22Rv1 (cell line): ENCODE results near the gene ALG9.

Source experiments
- ZFX ChIP-seq: fragments of 450-650 bp; IDR thresholded peaks from 2 replicates; pipeline ENCODE4 v1.6.1; 2017; ENCODE audit warnings: antibody characterized with exemption, borderline replicate concordance
- TF ChIP-seq, protein P1 (sequence below): fragments of 450-650 bp; IDR thresholded peaks from 2 replicates; pipeline ENCODE4 v1.5.1; 2017; ENCODE audit warnings: mild to moderate bottlenecking

DNA sequence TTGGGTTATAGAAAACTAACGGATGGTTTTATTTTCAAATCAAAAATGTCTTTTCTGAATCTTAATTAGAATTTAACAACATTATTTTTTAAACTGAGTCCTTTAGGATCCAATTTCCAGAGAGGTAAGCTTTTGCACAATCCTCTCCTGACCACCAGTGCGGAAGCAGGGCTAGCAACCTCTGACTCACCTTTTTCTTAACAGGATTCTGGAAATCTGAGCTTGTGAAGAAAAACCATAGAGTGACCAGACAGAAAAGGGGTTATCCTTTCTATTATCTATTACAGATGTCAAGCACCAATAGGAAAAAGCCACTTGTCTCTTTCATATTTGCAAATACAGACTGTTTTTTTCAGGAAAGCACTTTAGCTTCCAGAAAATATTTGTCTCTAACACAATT, 25.3 kb downstream of the ALG9 start:
- TF ChIP-seq, protein P1, sequence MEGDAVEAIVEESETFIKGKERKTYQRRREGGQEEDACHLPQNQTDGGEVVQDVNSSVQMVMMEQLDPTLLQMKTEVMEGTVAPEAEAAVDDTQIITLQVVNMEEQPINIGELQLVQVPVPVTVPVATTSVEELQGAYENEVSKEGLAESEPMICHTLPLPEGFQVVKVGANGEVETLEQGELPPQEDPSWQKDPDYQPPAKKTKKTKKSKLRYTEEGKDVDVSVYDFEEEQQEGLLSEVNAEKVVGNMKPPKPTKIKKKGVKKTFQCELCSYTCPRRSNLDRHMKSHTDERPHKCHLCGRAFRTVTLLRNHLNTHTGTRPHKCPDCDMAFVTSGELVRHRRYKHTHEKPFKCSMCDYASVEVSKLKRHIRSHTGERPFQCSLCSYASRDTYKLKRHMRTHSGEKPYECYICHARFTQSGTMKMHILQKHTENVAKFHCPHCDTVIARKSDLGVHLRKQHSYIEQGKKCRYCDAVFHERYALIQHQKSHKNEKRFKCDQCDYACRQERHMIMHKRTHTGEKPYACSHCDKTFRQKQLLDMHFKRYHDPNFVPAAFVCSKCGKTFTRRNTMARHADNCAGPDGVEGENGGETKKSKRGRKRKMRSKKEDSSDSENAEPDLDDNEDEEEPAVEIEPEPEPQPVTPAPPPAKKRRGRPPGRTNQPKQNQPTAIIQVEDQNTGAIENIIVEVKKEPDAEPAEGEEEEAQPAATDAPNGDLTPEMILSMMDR: no peak
- no peak for TF ChIP-seq ZFX
